ENCODE results near the gene LURAP1L.

LURAP1L gene

GRCh38 chr9:12735665-12736064 is 39.2 kb upstream of the LURAP1L start:
- no peak overlapping the region for H3K4me3 ChIP-seq (replicated peaks; ENCODE audit: low read depth, low read length)
- H3K27me3 ChIP-seq (replicated peaks; ENCODE audit: control insufficient read depth, insufficient read depth, low read length), result no peaks in the 10 kb centered on the region
- DNase-seq (ENCODE audit: extremely low read depth, insufficient read length), result peak; percentile 38
- no peaks in the 10 kb centered on the region for H3K36me3 ChIP-seq (ENCODE audit: control insufficient read depth, insufficient read depth, low read length)
- no peak for TF ChIP-seq CTCF (IDR thresholded peaks at IDR 0.05; ENCODE audit: insufficient read depth, low read length, poor library complexity, severe bottlenecking)

DNA sequence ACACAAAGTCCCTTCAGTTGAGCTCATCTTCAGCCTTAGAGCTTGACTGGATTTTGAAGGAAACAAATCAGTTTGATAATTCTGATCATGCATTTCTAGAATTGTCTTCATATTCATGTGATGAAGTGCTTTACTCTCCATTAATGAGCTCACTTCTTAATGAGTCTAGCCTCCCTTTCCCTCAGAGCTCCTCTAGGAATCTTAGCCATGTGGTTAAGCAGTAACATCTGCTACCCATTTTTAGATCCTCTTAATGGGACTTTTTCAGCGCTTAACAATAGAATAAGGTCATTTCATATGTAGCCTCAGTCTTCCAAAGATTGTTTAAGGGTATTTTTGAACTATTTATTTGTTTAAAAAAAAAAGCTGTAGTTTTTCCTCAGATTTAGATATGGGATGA is 36.9 kb upstream of the LURAP1L start:
- H3K4me3 ChIP-seq (replicated peaks; ENCODE audit: low read depth, low read length), result no peak overlapping the region

DNA sequence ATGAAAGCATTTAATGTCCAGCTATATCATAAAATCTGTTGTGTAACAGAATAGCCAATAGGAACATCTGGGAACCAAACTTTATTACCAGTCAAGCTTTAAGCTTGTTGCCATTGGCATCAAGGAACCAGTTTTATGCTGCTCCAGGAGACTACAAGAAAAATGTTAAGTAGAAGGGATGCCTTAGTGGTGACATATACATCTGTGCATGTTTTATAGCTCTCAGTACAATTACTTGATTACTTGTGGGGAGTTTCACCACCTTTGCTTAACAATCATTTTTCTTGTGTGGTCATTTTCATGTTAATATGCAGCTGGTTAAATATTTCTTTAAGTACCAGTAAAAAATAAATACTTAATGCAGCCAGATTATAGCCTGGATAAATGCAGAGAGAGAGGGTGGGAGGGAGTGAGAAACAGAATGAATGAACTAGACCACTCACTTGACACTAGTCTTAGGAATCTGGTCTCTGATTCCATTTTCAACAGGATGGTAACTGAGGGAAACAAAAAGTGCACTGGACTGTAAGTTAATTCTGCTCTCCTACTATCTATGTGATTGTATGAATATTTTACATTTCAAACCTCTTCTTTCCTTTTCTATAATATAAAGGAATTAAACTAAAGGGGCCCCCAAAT is 35.7 kb upstream of the LURAP1L start:
- Histone ChIP-seq H3K4me3 (replicated peaks; ENCODE audit: low read depth, low read length) (no peak overlapping the region), H3K36me3 (ENCODE audit: control insufficient read depth, insufficient read depth, low read length) (no peaks in the 10 kb centered on the region), H3K27me3 (replicated peaks; ENCODE audit: control insufficient read depth, insufficient read depth, low read length) (no peaks in the 10 kb centered on the region)
- TF ChIP-seq CTCF (IDR thresholded peaks at IDR 0.05; ENCODE audit: insufficient read depth, low read length, poor library complexity, severe bottlenecking), result no peak
- DNase-seq (ENCODE audit: extremely low read depth, insufficient read length), result no peak

More for the DNA sequence above, 36.9 kb upstream of the LURAP1L start:
- H3K36me3 ChIP-seq (ENCODE audit: control insufficient read depth, insufficient read depth, low read length), result no peaks in the 10 kb centered on the region
- TF ChIP-seq CTCF (IDR thresholded peaks at IDR 0.05; ENCODE audit: insufficient read depth, low read length, poor library complexity, severe bottlenecking), result no peak
- H3K27me3 ChIP-seq (replicated peaks; ENCODE audit: control insufficient read depth, insufficient read depth, low read length), result no peaks in the 10 kb centered on the region
- no peak for DNase-seq (ENCODE audit: extremely low read depth, insufficient read length)

DNA sequence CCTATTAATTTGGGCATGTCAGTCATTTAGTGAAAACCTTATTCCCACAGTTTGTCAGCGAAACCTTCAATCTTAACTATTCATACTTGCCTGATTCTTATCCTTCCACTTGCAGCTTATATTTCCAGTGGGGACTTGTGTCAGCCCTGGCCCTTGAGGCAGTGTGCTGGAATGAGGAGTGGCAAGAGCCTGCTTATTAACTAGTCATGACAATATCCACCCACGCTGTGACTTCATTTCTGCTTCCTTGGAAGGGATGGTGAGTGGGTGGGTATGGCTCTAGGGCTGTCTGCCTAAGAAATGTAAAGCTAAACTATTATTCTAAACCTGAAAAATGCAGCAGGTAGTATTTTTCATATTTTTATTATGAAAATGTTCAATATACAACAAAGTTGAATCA is 34.0 kb upstream of the LURAP1L start:
- H3K4me3 ChIP-seq (replicated peaks; ENCODE audit: low read depth, low read length), result no peak overlapping the region
- H3K36me3 ChIP-seq (ENCODE audit: control insufficient read depth, insufficient read depth, low read length), result no peaks in the 10 kb centered on the region
- no peak for TF ChIP-seq CTCF (IDR thresholded peaks at IDR 0.05; ENCODE audit: insufficient read depth, low read length, poor library complexity, severe bottlenecking)
- H3K27me3 ChIP-seq (replicated peaks; ENCODE audit: control insufficient read depth, insufficient read depth, low read length), result no peaks in the 10 kb centered on the region
- DNase-seq (ENCODE audit: extremely low read depth, insufficient read length), result no peak

- TF ChIP-seq CTCF (IDR thresholded peaks at IDR 0.05; ENCODE audit: insufficient read depth, low read length, poor library complexity, severe bottlenecking), result no peak
- DNase-seq (ENCODE audit: extremely low read depth, insufficient read length), result no peak
- no peak overlapping the region for H3K4me3 ChIP-seq (replicated peaks; ENCODE audit: low read depth, low read length)
- no peaks in the 10 kb centered on the region for H3K36me3 ChIP-seq (ENCODE audit: control insufficient read depth, insufficient read depth, low read length)
- H3K27me3 ChIP-seq (replicated peaks; ENCODE audit: control insufficient read depth, insufficient read depth, low read length), result no peaks in the 10 kb centered on the region
These were observed 26.8 kb upstream of the LURAP1L start for GRCh38 chr9:12748016-12748415.

- TF ChIP-seq CTCF (IDR thresholded peaks at IDR 0.05; ENCODE audit: insufficient read depth, low read length, poor library complexity, severe bottlenecking), result no peak
- no peak for DNase-seq (ENCODE audit: extremely low read depth, insufficient read length)
- Histone ChIP-seq H3K27me3 (replicated peaks; ENCODE audit: control insufficient read depth, insufficient read depth, low read length) (no peaks in the 10 kb centered on the region), H3K4me3 (replicated peaks; ENCODE audit: low read depth, low read length) (no peak overlapping the region), H3K36me3 (ENCODE audit: control insufficient read depth, insufficient read depth, low read length) (no peaks in the 10 kb centered on the region)
These were observed 25.9 kb upstream of the LURAP1L start for GRCh38 chr9:12748954-12749353.

All from GM06990 (cell line).